Stimulated activated CD8-positive, alpha-beta memory T cell treated with anti-CD3 and anti-CD28 coated beads, Interleukin-2, amount 100 ng/mL, for 1 hour (primary cell): ENCODE results near the gene RGCC.

Source experiments
- DNase-seq, 2 donors: peaks; one replicate each; pipeline ENCODE4 v3.0.0-alpha.2; 2020; ENCODE audit warnings: low read depth in 2 of 2

The RGCC gene

DNA sequence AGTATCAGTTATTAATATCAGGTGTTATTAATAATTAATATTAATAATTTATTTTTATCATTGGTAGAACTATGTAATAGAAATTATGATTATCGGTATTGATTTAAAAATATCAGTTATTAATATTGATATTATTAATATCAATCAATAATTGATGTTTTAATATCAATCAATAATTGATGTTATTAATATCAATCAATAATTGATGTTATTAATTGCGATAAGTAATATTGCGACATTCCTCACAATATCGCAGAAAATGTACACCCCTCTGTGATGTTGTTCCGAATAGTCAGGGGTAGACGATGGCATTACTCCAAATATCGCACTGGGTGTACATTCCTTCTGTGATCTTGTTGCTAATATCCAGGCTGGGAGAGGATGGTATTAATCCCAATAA, 3.7 kb upstream of the RGCC start:
- no peak for DNase-seq

DNA sequence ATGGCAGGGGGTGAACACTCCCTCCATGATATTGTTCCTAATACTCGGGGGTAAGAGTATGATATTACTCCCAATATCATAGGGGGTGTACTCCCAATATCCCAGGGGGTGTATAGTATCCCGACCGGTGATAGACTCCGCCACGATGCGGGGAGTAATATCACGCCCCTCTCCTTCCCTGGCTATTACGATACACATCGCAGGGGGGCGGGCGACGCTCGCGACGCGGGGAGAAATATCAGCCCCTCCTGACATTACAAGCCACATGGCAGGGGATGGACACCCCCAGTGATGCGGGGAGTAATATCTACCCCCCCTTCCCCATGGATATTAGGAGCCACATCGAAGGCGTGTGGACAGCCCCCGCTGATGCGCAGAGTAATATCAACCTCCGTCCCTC, 3.2 kb upstream of the RGCC start:
- DNase-seq, result no peak

DNA sequence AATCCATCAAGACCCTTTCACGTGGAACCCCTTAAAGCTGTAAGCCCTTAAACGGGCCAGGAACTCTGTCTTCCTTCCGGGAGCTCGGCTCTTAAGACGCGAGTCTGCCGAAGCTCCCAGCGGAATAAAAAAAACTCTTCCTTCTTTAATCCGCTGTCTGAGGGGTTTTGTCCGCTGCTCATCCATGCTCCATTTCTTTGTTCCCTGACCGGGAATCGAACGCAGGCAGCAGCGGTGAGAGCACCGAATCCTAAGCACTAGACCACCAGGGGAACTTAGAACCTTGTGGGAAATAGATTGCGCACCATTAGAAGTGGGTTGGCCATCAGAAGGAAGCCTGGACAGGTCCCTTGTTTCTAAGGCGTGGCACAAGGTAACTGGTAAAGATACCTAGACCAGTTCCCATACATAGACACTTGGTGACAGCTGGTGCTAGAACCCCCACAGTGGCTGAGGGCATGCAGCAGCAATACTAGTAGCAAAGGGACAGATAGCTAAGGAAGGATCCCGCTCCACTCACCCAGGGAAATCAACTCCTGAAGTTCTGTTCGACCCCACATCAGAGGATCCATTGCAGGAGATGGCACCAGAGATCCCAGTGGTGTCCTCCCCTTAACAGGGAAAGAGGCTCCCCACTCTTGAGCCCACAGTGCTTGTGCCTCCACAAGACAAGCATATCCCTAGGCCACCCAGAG, 1.5 kb upstream of the RGCC start:
- DNase-seq, result no peak

DNA sequence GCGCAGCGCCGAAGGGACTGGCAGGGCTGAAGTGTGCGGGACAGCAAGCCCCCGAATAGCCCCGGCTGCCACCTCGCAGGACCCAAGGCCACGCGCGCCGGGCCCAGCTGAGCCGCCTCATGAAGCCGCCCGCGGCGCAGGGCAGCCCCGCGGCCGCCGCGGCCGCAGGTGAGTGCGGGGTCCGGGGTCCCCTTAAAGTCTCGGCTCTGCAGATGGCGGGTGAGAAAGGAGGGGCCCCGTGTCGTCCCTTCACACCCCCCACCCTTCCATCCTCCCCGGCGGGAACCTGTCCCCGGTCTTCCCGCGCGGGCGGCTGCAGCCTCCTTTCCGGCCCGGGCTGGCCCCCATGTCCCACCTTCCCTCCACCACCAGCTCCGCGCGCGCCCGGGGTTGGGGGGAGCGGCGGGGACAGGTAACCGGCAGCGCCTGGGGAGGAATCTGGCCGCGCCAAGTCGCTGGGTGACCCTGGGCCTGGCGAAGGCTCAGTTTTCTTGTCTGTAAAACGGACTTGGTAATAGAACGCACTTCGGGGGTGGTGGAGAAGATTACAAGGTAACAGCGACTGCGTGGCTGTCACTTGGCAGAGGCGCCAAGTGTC, 338 bp downstream of the RGCC start:
- DNase-seq, result no peak

DNA sequence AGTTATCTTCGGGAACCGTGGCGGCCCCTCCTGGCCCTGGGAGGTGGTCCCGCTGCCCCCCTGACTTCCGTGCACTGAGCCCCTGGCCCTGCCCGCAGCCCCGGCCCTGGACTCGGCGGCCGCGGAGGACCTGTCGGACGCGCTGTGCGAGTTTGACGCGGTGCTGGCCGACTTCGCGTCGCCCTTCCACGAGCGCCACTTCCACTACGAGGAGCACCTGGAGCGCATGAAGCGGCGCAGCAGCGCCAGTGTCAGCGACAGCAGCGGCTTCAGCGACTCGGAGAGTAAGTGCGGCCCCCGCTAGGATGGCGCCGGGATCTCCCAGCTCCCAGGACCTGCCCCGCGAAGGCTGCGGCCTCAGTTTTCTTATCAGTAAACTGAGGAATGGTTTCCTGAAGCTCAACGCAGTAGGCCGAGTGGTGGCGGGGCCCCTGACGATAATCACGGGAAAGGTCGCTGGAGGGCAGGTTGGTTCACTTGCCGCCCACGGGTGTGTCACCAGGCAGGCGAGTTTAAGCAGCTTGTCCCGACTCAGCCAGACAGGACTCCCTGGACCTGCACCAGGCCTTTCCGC, 924 bp downstream of the RGCC start:
- DNase-seq, result no peak

DNA sequence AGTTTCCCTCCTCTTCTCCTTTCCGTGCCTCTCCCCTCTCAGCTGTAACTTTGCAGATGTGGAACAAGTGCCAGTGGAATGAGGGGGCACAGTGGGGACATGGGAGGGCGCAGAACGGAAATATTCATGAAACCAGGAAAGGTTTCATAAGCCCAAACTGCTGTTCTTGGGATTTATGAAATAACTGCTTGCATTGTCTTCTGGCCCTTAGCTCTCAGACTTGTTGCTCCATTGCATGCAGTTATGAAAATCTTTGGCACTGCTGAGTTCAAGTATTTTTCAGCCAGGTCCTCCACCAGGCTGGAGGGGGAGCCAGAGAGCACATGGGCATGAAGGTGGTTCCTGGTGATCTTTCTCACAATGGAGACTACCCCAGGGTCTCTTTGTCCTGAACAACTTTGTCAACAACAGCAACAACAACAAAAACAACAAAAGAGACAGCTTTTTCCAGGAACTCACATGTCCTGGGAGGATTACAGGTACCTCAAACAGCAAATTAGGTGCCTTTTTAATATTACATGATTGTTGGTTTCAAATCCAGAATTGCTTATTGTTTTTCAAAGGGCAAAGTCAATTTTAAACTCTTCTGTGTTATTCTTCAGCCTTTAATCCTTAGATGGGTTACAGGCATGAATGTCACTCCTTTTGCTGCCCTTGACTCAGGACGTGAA, 1.5 kb downstream of the RGCC start:
- peak; percentile 24 to 47 for DNase-seq

DNA sequence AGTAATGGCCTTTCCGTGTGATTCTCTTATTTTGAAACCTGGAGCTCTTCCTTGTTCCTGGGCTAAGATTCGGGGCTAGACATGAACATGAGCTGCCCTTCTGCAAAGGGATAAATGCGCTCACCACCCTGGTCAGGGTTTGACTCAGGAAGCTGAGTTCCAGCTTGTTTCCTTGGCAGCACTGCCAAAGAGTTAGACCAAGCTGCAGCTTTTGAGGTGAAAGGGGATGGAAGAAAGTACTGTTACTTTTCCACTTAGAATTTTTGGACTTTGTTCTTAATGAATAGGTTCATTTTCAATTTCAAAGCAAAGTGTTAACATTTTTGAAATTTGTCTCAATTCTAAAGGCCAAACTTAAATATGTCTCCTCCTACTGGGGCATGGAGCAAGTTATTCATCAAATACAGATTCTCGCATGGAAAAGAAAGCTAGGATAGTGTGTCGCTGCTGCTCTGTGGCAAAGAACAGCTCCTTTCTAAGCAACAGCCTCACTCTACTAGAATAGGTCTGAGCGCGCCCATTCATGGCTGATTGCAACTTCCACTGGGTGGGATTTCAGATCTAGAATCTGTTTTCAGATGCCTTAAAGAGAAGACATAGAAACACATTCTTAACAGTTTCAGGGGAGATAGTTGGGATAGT, 2.2 kb downstream of the RGCC start:
- no peak for DNase-seq

DNA sequence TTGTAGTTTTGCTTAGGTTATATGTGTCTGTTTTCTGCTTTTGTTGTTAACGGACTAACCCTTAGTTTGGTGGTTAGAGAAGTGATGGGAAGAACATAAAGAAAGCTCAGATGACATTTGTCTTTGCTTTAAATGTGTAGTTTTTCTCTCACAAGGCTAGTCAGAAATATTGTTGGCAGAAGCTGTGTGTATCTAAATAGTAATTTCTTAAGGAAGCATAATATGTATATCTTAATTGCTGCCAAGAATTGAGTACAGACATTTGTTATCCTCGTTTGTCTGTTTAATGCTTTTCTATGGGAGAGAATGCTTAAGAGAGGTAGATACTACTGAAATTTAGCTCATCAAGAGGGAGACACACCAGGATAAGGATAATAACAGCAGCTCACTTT, 2.7 kb downstream of the RGCC start:
- DNase-seq, result no peak

DNA sequence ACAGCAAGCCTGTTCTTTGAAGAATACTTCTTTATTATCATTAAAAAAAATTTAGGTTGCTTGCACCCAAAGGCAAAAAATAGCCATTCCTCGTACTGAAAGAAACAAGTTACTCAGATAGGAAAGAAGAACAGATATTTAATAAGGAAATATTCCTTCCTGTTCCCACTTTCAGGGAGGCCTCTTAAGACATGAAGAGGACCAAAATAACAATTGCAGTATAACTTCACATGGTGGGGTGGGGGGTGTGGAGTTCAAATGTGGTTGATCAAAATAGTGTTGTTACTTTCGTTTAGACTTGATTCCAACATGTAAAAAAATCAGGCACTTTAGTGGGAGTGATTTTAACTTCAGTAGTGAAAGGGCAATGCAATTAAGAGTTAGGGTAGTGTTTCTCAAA, 3.6 kb downstream of the RGCC start:
- no peak for DNase-seq

DNA sequence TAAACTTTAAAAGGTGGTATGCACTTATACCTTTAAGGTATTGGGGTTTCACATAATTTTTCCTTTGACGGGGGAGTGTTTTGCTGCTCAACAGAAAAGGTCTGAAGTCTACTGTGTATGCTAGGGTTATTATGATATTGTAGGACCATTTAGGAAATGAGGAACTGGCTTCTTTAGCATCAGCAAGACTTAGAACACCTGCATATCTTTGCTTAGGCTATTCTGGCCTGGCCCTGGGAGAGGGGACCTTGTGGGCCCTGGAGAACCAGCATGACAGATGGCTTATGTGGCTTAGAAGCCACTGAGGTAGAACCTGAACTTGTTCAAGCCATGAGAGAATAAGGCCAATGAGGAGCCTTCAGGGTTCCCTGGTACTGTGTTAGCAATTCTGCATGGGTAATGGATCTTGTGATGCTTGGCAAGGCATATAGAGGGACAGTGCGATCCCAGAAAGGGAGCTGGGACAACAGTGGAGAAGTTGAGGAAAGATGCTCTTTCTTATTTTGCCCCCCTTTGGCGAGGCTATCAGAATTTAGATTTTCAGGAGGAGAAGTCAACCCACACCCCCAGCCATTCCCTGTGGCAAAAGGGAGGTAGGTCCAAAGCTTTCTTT, 4.3 kb downstream of the RGCC start:
- DNase-seq, result no peak

DNA sequence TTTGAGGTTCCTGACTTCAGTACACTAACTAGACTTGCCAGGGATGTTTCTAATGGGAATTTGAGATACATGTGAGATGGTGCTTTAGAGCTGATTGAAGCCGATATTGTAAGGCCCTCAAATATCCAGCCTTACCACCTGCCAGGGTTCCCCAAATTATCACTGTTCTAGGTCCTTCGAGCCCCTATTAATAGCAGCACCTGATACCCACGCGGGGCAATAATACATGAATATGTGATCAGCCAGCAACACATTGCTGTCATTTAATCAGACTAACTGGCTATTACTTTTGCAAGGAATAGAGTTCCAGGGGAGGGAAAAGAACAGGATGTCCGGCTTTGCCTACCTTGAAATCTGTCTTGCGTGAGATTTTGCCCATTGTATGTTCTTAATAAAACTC, 5.1 kb downstream of the RGCC start:
- DNase-seq, result no peak

DNA sequence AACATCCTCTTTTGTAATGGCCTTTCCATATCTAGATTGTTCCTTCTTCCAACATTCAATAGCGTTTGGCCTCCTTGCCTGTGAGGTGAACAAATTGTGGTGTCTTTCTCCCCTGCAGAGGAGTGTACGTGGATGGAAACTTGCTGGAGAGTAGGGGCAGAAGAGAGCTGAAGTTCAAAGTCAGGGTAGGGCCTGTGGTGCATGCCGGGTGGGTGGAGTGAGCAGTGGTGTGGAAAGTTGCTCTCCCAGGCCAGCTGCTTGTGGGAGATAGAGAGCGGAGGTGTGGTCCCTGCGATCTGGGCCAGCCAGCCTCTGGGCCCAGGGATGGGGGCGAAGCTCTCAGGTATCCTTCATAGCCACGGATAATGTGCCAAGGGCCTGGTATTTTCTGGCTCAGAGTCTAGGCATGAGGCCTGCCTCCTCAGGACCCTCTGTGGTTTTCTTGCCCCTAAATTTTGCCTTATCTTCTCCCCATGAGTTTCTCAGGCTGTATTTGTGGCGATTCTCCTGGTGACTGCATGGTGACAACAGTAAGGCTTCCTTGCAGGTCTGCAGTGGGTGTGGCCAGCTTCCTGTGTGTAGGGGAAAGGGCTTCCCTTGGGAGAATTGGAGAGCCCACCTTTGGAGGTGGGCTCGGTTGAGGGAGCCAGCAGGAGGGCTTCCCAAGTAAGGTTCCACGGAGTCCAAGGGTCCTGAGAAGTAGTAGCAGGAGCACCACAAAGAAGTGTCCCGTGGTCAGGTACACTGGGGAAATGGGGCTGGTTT, 6.7 kb downstream of the RGCC start:
- DNase-seq, result no peak

DNA sequence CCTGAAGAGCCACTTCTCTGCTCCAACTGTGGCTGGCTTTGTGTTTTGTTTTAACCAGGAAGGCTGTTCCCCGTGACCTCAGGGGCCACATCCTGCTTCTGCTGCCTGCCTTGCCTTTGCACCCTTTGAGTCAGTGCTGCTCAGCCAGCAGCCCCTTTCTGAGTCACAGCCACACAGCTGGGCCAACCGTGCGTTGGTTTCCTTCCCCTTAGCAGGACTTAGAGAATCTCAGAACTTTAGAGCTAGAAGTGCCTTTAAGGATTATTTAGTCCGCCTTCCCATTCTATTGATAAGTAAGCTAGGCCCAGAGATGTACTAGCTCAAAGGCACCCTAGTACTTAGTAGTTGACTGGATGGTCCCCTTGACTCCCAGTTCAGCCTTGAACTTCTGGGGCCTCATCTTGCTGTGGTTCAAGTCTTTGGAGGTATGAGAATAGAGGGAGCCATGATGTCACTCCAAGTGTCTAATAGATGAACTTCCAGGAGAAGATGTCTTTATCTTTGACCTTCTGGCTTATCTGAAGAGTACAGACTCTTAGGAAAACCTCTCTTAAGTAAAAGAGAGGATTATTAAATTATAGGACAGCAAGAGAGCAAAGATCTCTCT, 8.0 kb downstream of the RGCC start:
- DNase-seq, result peak; percentile 71 to 76

DNA sequence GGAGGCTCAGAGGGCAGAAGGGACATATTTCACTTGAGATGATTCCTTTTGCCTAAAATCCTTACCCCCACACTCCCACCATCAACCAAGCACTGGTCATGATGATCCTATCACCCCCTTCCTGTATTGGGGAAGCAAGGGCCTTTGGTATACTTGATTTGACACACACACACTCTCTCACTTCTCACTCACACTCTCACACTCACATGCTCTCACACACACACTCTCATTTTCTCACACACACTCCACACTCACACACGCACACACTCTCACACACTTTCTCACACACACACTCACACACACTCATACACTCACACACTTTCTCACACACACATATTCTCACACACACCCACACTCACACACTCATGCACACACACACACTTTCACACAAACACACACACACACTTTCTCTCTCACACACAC, 8.6 kb downstream of the RGCC start:
- no peak for DNase-seq

DNA sequence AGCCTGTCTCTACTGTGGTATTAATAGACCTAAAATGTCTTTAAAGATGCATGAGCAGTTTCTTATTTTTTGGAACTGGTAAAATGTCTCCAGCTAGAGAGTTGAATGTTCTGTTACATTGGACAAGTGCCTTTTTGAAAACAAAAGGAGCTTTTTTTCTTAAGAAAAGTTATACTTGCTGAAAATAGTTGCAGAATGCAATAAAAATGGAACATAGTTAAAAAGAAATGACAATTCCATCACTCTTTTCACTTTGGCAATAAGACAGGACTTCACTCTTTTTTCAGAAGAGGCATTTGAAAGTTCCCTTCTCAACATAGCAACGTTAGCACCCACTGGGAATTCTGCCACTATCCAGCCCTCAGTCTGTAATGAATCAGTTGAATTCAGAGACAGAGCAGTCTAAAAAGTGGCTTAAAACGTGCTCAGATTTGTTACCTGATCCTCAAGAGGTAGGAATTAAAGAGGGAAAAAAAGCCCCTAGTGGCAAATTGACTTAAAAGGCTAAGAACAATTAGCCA, 10.1 kb downstream of the RGCC start:
- DNase-seq, result no peak

DNA sequence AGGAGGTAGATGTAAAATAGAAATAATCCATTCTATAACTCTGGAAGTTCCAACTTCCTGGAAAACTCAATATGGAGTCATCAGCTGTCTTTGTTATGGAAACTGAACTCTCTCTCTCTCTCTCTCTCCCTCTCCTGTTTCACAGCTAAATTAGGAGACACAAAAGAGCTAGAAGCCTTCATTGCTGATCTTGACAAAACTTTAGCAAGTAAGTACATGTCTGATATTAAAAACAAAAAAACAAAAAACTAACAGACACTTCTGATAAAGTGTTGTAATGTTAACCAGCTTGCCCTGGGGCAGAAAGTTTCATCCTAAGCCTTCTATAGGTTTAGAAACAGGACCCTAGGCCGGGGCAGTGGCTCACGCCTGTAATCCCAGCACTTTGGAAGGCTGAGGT, 11.3 kb downstream of the RGCC start:
- DNase-seq, result no peak

DNA sequence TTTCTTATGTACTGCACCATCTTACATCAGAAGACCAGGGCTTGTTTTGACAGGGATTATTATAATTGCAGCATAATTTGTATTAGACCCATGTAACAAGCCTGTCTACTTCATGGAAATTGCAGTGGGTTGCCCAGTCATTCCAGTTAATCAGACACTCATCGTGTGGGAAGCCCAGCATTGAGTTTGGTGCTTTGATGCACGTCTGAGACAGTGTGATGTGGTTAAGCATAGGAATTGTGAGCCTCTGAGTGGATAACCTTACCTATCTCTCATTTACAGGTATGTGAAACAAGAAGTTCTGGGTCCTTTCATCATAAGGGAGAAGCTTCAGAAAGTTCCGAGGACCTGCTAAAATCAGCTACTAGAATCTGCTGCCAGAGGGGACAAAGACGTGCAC, 12.8 kb downstream of the RGCC start:
- DNase-seq, result no peak

DNA sequence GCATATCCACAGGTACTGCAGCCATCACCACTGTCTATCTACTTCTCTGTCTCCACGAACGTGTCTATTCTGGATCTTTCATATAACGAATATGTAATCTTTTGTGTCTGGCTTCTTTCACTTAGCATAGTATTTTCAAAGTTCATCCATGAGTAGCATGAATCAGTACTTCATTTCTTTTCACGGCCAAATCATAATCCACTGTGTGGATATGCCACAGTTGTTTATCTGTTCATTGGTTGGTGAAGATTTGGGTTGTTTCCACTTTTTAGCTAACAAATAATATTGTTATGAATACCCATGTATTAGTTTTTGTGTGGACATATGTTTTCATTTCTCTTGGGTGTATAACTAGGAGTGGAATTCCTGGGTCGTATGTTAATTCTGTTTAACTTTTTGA, 14.4 kb downstream of the RGCC start:
- no peak for DNase-seq

DNA sequence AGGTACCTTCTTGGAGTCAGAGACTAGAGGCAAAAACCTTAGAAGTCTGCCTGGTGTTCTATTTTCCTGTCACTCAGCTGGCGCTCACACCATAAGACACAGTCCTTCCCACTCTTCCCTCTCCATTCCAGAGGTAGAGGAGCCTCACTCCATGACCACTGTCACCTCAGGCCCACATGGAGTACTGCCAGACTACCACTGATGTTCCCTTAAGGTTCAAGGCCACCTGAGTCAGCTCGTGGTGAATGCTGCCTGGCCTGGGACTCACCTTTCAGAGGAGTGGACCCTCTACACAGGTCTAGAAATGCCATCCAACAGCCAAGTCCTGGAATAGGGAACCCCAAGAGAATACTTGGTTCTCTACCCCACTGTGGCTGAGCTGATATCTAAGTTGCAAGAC, 29.9 kb downstream of the RGCC start:
- DNase-seq, result no peak

DNA sequence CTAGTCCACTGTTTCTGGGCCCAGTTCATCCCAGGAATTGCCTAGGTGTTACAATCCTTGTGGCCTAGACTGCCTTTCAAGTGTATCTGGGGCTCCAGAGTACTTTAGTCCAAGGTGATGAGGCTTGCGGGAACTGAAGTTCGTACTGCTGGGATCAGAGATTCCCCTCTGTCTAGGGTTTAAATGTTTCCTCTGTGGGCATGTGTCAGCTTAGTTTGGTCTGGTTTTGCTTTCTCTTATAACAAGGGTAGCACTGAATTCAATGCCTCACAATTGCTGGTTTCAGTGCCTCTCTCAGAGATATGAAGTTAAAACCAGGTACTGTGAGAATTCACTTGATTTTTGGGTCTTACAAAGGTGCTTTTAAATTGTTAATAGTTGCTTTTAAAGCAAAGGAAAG, 30.8 kb downstream of the RGCC start:
- DNase-seq, result no peak
